ENCODE data around the gene CCNDBP1. TPM values are rescaled to one million over a fixed set of nuclear protein-coding genes. Genes with fewer than 3 reads are reported as not detected.

The CCNDBP1 gene
- total RNA-seq, 1 donor from 2014 or later, result 68.6 TPM

- DNase-seq (ENCODE audit: low spot score) (no peak), ATAC-seq (no peak)
- intact Hi-C loops (cut with DNase I), result no loop called here
Observed at GRCh38 chr15:43235536-43235935, 50.3 kb downstream of the CCNDBP1 start.

- DNase-seq (ENCODE audit: low spot score), result no peak
- ATAC-seq, result no peak
- intact Hi-C loops (cut with DNase I), result no loop called here
Observed at GRCh38 chr15:43237842-43238470, 52.8 kb downstream of the CCNDBP1 start.

DNA sequence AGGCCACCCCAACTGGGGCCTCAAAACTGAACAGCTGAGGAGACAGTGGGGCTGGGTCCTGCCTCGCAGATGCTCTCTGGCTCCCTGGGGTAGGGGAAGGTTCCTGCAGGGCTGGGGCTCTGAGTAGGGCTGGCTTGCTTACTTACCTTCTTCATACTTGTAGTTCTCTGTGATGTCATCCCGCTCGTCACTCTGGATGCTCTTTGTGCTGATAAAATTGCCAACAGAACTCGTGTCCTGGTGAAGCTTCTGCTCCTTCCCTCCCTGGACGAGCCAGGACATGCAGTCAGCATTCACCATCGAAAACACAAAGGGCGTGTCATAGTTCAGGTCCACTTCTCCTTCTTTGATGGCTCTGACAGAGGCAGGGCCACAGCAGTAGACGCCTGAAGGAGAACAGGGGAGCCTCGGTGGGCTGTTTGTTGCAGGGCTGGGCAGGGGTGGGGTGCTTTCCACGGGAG, 53.5 kb downstream of the CCNDBP1 start:
- intact Hi-C loops (cut with DNase I), result no loop called here
- ATAC-seq (no peak), DNase-seq (ENCODE audit: low spot score) (no peak)

- intact Hi-C loops (cut with DNase I), result no loop called here
- ATAC-seq (no peak), DNase-seq (ENCODE audit: low spot score) (no peak)
Observed at GRCh38 chr15:43239732-43240491, 54.7 kb downstream of the CCNDBP1 start.

GRCh38 chr15:43241100-43241499, 55.9 kb downstream of the CCNDBP1 start:
- intact Hi-C loops (cut with DNase I), result no loop called here
- DNase-seq (ENCODE audit: low spot score) (no peak), ATAC-seq (peak; percentile 95)

DNA sequence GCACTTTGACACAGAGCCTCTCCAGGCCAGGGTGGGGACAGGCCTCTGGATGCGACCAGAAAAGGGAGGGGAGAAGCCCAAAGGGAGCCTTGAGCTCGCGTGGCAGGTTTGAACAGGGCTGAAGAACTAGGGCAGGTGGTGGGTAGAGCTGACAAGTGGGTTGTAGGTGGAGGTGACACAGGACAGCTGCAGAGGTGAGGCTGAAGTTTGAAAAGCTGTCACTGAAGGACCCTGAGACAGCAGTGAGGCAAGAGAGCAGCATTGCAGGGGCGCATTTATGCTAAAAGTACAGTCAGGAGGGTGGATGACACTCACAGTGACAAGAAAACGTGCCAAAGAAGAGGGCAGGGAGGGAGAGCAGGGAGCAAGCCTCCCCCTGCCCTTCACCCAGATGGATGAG, 57.4 kb downstream of the CCNDBP1 start:
- intact Hi-C loops (cut with DNase I), result no loop called here
- ATAC-seq (no peak), DNase-seq (ENCODE audit: low spot score) (no peak)

GRCh38 chr15:43243020-43243645, 57.9 kb downstream of the CCNDBP1 start:
- ATAC-seq, result no peak
- DNase-seq (ENCODE audit: low spot score), result no peak
- intact Hi-C loops (cut with DNase I), result no loop called here

GRCh38 chr15:43244092-43244491, 58.9 kb downstream of the CCNDBP1 start:
- ATAC-seq, result no peak
- intact Hi-C loops (cut with DNase I), result no loop called here
- DNase-seq (ENCODE audit: low spot score), result no peak

GRCh38 chr15:43246261-43246774, 61.1 kb downstream of the CCNDBP1 start:
- DNase-seq (ENCODE audit: low spot score), result no peak
- intact Hi-C loops (cut with DNase I), result no loop called here
- ATAC-seq, result no peak

Other genes starting within 250 kb of the CCNDBP1 start
- gene UBR1, start 79.4 kb upstream of the CCNDBP1 start, total RNA-seq, result 47.0 TPM
- gene TMEM62, start 51.8 kb upstream of the CCNDBP1 start, total RNA-seq, result 24.4 TPM
- 4.5 TPM for gene EPB42, start 35.6 kb downstream of the CCNDBP1 start, total RNA-seq
- gene TGM5, start 81.5 kb downstream of the CCNDBP1 start, total RNA-seq, result not detected
- gene TGM7, start 116.9 kb downstream of the CCNDBP1 start, total RNA-seq, result not detected
- 6.9 TPM for gene LCMT2, start 145.2 kb downstream of the CCNDBP1 start, total RNA-seq
- gene ZSCAN29, start 185.6 kb downstream of the CCNDBP1 start, total RNA-seq, result 24.5 TPM
- gene TUBGCP4, start 185.7 kb downstream of the CCNDBP1 start, total RNA-seq, result 18.9 TPM

All from sciatic nerve (tissue), 2 donors.